ENCODE measurements around the gene RPS2. TPM values are rescaled to one million over a fixed set of nuclear protein-coding genes. Genes with fewer than 3 reads are reported as not detected.

The RPS2 gene
- polyA plus RNA-seq, 1 of the 3 experiments (the other 2 are of a cell fraction), result 6,384 TPM

GRCh38 chr16:1990351-1991134 lies 25.9 kb upstream of the RPS2 start:
- H3K4me3 ChIP-seq (ENCODE audit: low read depth in 2 of 2, low read length in 1 of 2), result peak overlapping the region; percentile 62
- peak overlapping the region; percentile 85 for H3K4me2 ChIP-seq
- CTCF ChIA-PET, result interaction anchor here (1.3 to 12.9 kb wide), 3 partner anchors 8 to 18 kb away, joined by 4 to 108 read pairs (median 4); no protein-coding TSS in a partner anchor

More at GRCh38 chr16:1990351-1991134, 25.9 kb upstream of the RPS2 start:
- Histone ChIP-seq H3K27me3 (ENCODE audit: insufficient read depth) (no peaks in the 10 kb centered on the region), H2AFZ (ENCODE audit: low read depth) (0 out of 2 replicates have a peak overlapping the region, but pooled peaks have one; percentile 41), H3F3A (replicated peaks; ENCODE audit: insufficient read depth) (peaks cover 11% of the 10 kb centered on the region), H3K9ac (peak overlapping the region; percentile 46; the same call in 1 of the 2 replicates), H3K4me1 (ENCODE audit: control insufficient read depth in 1 of 2, insufficient read depth in 2 of 2, low read depth in 1 of 2, low read length in 1 of 2) (peaks cover 0 to 19% of the 10 kb centered on the region in 2 experiments; a peak in 1 of 4 replicates), H3K27ac (ENCODE audit: low read depth in 2 of 2, low read length in 1 of 2) (peak overlapping the region in 1 of 2 experiments; percentile 58; a peak in 1 of 4 replicates), H3K9me3 (no peaks in the 10 kb centered on the region), H3K9me2 (no peaks in the 10 kb centered on the region), H3K36me3 (replicated peaks in 1 of 2; ENCODE audit: control insufficient read depth in 1 of 2, insufficient read depth in 2 of 2, low read length in 1 of 2) (peaks cover 4 to 11% of the 10 kb centered on the region in 2 experiments), H3K79me2 (ENCODE audit: insufficient read depth) (peaks cover 8% of the 10 kb centered on the region; the same call in 1 of the 2 replicates), H4K20me1 (ENCODE audit: insufficient read depth) (no peaks in the 10 kb centered on the region)
- POLR2A ChIA-PET, result interaction anchor here (2.3 kb wide), 1 partner anchor 26 kb away, joined by 8 read pairs; the partner anchor contains the start of gene RPS2
- TF ChIP-seq ZBTB33 (IDR thresholded peaks at IDR 0.05; ENCODE audit: borderline replicate concordance, low read depth), result no peak
- TF ChIP-seq EP300 (IDR thresholded peaks at IDR 0.05; ENCODE audit: borderline replicate concordance in 1 of 2, low read depth in 1 of 2, low read length in 1 of 2), result no peak
- no peak for TF ChIP-seq ELF1 (IDR thresholded peaks at IDR 0.05)
- TF ChIP-seq TAF1 (IDR thresholded peaks at IDR 0.05; ENCODE audit: borderline replicate concordance, low read depth, low read length), result no peak
- no peak for TF ChIP-seq RXRA (IDR thresholded peaks at IDR 0.05; ENCODE audit: borderline replicate concordance, low read depth)
- no peak for TF ChIP-seq USF2 (IDR thresholded peaks at IDR 0.05; ENCODE audit: borderline replicate concordance, low read depth, low read length)
- no peak for TF ChIP-seq CTCF (IDR thresholded peaks at IDR 0.05)
- no peak for TF ChIP-seq GATA2 (CRISPR knock-in tag; IDR thresholded peaks at IDR 0.05)
- TF ChIP-seq GABPA (IDR thresholded peaks at IDR 0.05; ENCODE audit: low read depth), result no peak
- TF ChIP-seq USF1 (IDR thresholded peaks at IDR 0.05; ENCODE audit: borderline replicate concordance, low read depth), result no peak
- no peak for TF ChIP-seq SIN3A (IDR thresholded peaks at IDR 0.05; ENCODE audit: borderline replicate concordance, low read depth, low read length)
- TF ChIP-seq IRF3 (IDR thresholded peaks at IDR 0.05; ENCODE audit: low read depth, low read length), result no peak
- TF ChIP-seq FOXJ3 (CRISPR knock-in tag; IDR thresholded peaks at IDR 0.05), result no peak
- no peak for TF ChIP-seq FOXM1 (IDR thresholded peaks at IDR 0.05; ENCODE audit: low read depth)
- TF ChIP-seq SMC3 (IDR thresholded peaks at IDR 0.05; ENCODE audit: low read depth, low read length), result no peak
- no peak for TF ChIP-seq YY1 (IDR thresholded peaks at IDR 0.05; ENCODE audit: low read depth)
- no peak for TF ChIP-seq RFX5 (IDR thresholded peaks at IDR 0.05; ENCODE audit: low read length)
- TF ChIP-seq TEAD4 (IDR thresholded peaks at IDR 0.05; ENCODE audit: borderline replicate concordance, insufficient read depth), result no peak
- TF ChIP-seq MAX (IDR thresholded peaks at IDR 0.05; ENCODE audit: low read depth), result no peak
- DNase-seq, result peak; percentile 82
- WGBS (ENCODE audit: low lambda C conversion rate), result 28% methylated on average over 23 of the region's 50 CpGs
